Esophagus squamous epithelium (tissue), 5 donors: Measurements from ENCODE around the gene RAB6B. TPM values are rescaled to one million over a fixed set of nuclear protein-coding genes. Genes with fewer than 3 reads are reported as not detected.

Source experiments
- DNase-seq: peaks from one replicate; lab custom pipeline; 2025; lab: John Stamatoyannopoulos, UW
- H3K27ac ChIP-seq, 4 donors: fragments of 200-600 bp; sonication (generic); one replicate each; pipeline ENCODE4 v1.5.1; 2016 to 2019; ENCODE audit warnings: mild to moderate bottlenecking in 1 of 4
- H3K27me3 ChIP-seq, 4 donors: fragments of 200-600 bp; sonication (generic); 1 replicate in 3 of 4; 2 replicates in 1 of 4; pipeline versions ENCODE4 v1.5.1 to v1.6.0; 2017 to 2021; ENCODE audit warnings: antibody characterized with exemption in 1 of 4
- H3K36me3 ChIP-seq, 3 donors: fragments of 200-600 bp; sonication (generic); one replicate each; pipeline ENCODE4 v1.5.1; 2016 to 2019
- H3K4me1 ChIP-seq, 3 donors: fragments of 200-600 bp; sonication (generic); one replicate each; pipeline ENCODE4 v1.5.1; 2017 to 2019
- H3K4me3 ChIP-seq, 4 donors: fragments of 200-600 bp; sonication (generic); 1 replicate in 3 of 4; 2 replicates in 1 of 4; pipeline ENCODE4 v1.5.1; 2016 to 2019; ENCODE audit warnings: mild to moderate bottlenecking in 2 of 4, moderate library complexity in 1 of 4
- H3K9me3 ChIP-seq, 3 donors: fragments of 200-600 bp; sonication (generic); one replicate each; pipeline ENCODE4 v1.5.1; 2016 to 2019
- CTCF ChIP-seq, 6 experiments: fragments of 450-650 bp in 4 of 6; fragments of 200-600 bp in 2 of 6; sonication (generic) in 2 of 6; IDR thresholded peaks; one replicate each; pipeline ENCODE4 v1.5.1; 2016 to 2019; ENCODE audit warnings: antibody characterized with exemption in 6 of 6, mild to moderate bottlenecking in 4 of 6, moderate library complexity in 4 of 6
- POLR2A ChIP-seq, 4 donors: fragments of 450-650 bp; IDR thresholded peaks; one replicate each; pipeline ENCODE4 v1.6.1; 2017; ENCODE audit warnings: antibody characterized with exemption in 4 of 4, mild to moderate bottlenecking in 4 of 4, moderate library complexity in 3 of 4
- WGBS, 2 donors: methylation state at CpG; one replicate each; pipeline ENCODE4 v1.1.5; 2018; 5-methylcytosine and 5-hydroxymethylcytosine counted together
- intact Hi-C: fragments of 100-400 bp; cut with DNase I; formaldehyde crosslinking; loops from one replicate; pipeline ENCODE4 v1.15.0; 2022
- total RNA-seq, 4 donors: library from RNA; depleted of rRNA; stranded (reverse); fragments of >200 nt; gene quantifications; one replicate each; pipeline ENCODE4 v1.1.0, GENCODE V29; 2016
- donor health status: DM: yes; HTN: yes; CAD: no.

RAB6B gene
- total RNA-seq, 4 donors from 2014 or later, result 0.09 to 1.7 (median 0.68) TPM

GRCh38 chr3:133829310-133829707 lies 66.4 kb downstream of the RAB6B start:
- peaks cover 0 to 19% (median 2%) of the 10 kb centered on the region in 3 donors for H3K36me3 ChIP-seq
- no peaks in the 10 kb centered on the region for H3K4me1 ChIP-seq
- TF ChIP-seq POLR2A (IDR thresholded peaks at IDR 0.05), result no peak
- no peak for TF ChIP-seq CTCF (IDR thresholded peaks at IDR 0.05)
- WGBS, 2 donors, result 52 to 61% methylated on average over 3 of the region's 3 CpGs
- no peaks in the 10 kb centered on the region for H3K27me3 ChIP-seq
- H3K9me3 ChIP-seq, result no peaks in the 10 kb centered on the region
- H3K4me3 ChIP-seq, result no peak overlapping the region
- no peak overlapping the region for H3K27ac ChIP-seq
- DNase-seq, result no peak
- intact Hi-C loops, result loop anchor here (10.0 kb wide), 1 partner anchor 165 kb away; the partner anchor contains the start of gene TOPBP1

GRCh38 chr3:133828576-133829309 lies 66.9 kb downstream of the RAB6B start:
- 63 to 72% methylated on average over 5 to 7 of the region's 12 CpGs for WGBS, 2 donors
- TF ChIP-seq CTCF (IDR thresholded peaks at IDR 0.05) (no peak), POLR2A (IDR thresholded peaks at IDR 0.05) (no peak)
- H3K36me3 ChIP-seq, result peaks cover 0 to 25% (median 7%) of the 10 kb centered on the region in 3 donors
- intact Hi-C loops, result loop anchor here (10.0 kb wide), 1 partner anchor 164 kb away; the partner anchor contains the start of gene TOPBP1
- H3K27me3 ChIP-seq, result no peaks in the 10 kb centered on the region
- no peak overlapping the region for H3K4me3 ChIP-seq
- no peaks in the 10 kb centered on the region for H3K9me3 ChIP-seq
- no peak overlapping the region for H3K27ac ChIP-seq
- no peaks in the 10 kb centered on the region for H3K4me1 ChIP-seq
- DNase-seq, result no peak

- 82 to 84% methylated on average over 3 to 4 of the region's 4 CpGs for WGBS, 2 donors
- Histone ChIP-seq H3K9me3 (no peaks in the 10 kb centered on the region), H3K36me3 (peaks cover 1 to 36% (median 10%) of the 10 kb centered on the region in 3 donors), H3K27ac (no peak overlapping the region), H3K4me1 (no peaks in the 10 kb centered on the region), H3K27me3 (no peaks in the 10 kb centered on the region), H3K4me3 (no peak overlapping the region)
- intact Hi-C loops, result loop anchor here (10.0 kb wide), 1 partner anchor 163 kb away; the partner anchor contains the start of gene TOPBP1
- no peak for DNase-seq
- no peak for TF ChIP-seq POLR2A (IDR thresholded peaks at IDR 0.05)
- TF ChIP-seq CTCF (IDR thresholded peaks at IDR 0.05), result no peak
Observed at GRCh38 chr3:133827684-133828083, 68.0 kb downstream of the RAB6B start.

GRCh38 chr3:133827136-133827535 lies 68.5 kb downstream of the RAB6B start:
- intact Hi-C loops, result loop anchor here (10.0 kb wide), 1 partner anchor 162 kb away; the partner anchor contains the start of gene TOPBP1
- no peak for DNase-seq
- Histone ChIP-seq H3K36me3 (peaks cover 3 to 41% (median 10%) of the 10 kb centered on the region in 3 donors), H3K27ac (no peak overlapping the region), H3K4me1 (no peaks in the 10 kb centered on the region), H3K27me3 (no peaks in the 10 kb centered on the region), H3K4me3 (no peak overlapping the region), H3K9me3 (no peaks in the 10 kb centered on the region)
- WGBS, 2 donors, result 83% methylated on average over 1 of the region's 1 CpG; no CpG with 5 or more reads in 1 of the 2 donors
- TF ChIP-seq POLR2A (IDR thresholded peaks at IDR 0.05), result no peak
- TF ChIP-seq CTCF (IDR thresholded peaks at IDR 0.05), result no peak
